ENCODE data around the gene RNF208. TPM values are rescaled to one million over a fixed set of nuclear protein-coding genes. Genes with fewer than 3 reads are reported as not detected.
A peak's percentile ranks its signal among the peaks of the same experiment; 100 is the strongest.

The RNF208 gene
- total and polyA plus RNA-seq, 2 experiments from 2014 or later: 1.4 to 5.6 TPM

- Mint-ChIP-seq H3K9me3 (no peaks in the 10 kb centered on the region; the same call in 2 of the 3 replicates), H3K4me3 (no peak overlapping the region), H3K27ac (no peak overlapping the region), H3K4me1 (peaks cover 17% of the 10 kb centered on the region), H3K27me3 (ENCODE audit: insufficient read depth, low read depth, poor library complexity) (peaks cover 6% of the 10 kb centered on the region), H3K36me3 (ENCODE audit: low read depth) (peaks cover 5% of the 10 kb centered on the region)
- Histone ChIP-seq H3F3A (replicated peaks; ENCODE audit: low read depth) (no peaks in the 10 kb centered on the region), H3K27me3 (ENCODE audit: insufficient read depth) (no peaks in the 10 kb centered on the region), H3K79me2 (replicated peaks; ENCODE audit: insufficient read depth) (peaks cover 47% of the 10 kb centered on the region), H3K4me2 (no peak overlapping the region), H2AFZ (no peak overlapping the region), H3K4me1 (ENCODE audit: insufficient read depth) (peaks cover 9% of the 10 kb centered on the region), H3K36me3 (ENCODE audit: insufficient read depth) (no peaks in the 10 kb centered on the region), H3K4me3 (no peak overlapping the region), H3K9me2 (ENCODE audit: insufficient read depth) (no peaks in the 10 kb centered on the region), H4K20me1 (replicated peaks; ENCODE audit: insufficient read depth) (no peaks in the 10 kb centered on the region; the same call in 1 of the 2 replicates), H3K27ac (ENCODE audit: low read depth) (no peak overlapping the region)
- no peak for TF ChIP-seq STAT1 (IDR thresholded peaks at IDR 0.05; ENCODE audit: unreplicated experiment)
- TF ChIP-seq EZH2 (IDR thresholded peaks at IDR 0.05; ENCODE audit: low read depth, unreplicated experiment): no peak
- TF ChIP-seq REST (IDR thresholded peaks at IDR 0.05; ENCODE audit: unreplicated experiment): no peak
- no peak for TF ChIP-seq EZH2phosphoT487 (IDR thresholded peaks at IDR 0.05; ENCODE audit: unreplicated experiment)
- no peak for TF ChIP-seq POLR2AphosphoS5 (IDR thresholded peaks at IDR 0.05; ENCODE audit: low read depth)
- no peak for TF ChIP-seq JUNB (IDR thresholded peaks at IDR 0.05; ENCODE audit: unreplicated experiment)
- no peak for TF ChIP-seq CREB1 (CRISPR knock-in tag; IDR thresholded peaks at IDR 0.05; ENCODE audit: low read depth)
- no peak for TF ChIP-seq ZNF462 (CRISPR knock-in tag; IDR thresholded peaks at IDR 0.05)
- no peak for TF ChIP-seq ETS1 (IDR thresholded peaks at IDR 0.05)
- no peak for TF ChIP-seq CTCF (conservative IDR thresholded peaks at IDR 0.05; ENCODE audit: low read depth in 2 of 2)
- peak; percentile 6; the same call in 2 of the 3 replicates for ATAC-seq
- no peak for DNase-seq (ENCODE audit: low spot score)
Observed at GRCh38 chr9:137194388-137194787, 27.7 kb downstream of the RNF208 start.

Measured in GM23338 (cell line).